Keratinocyte (primary cell): ENCODE measurements around the gene ADAMTSL4. TPM values are rescaled to one million over a fixed set of nuclear protein-coding genes. Genes with fewer than 3 reads are reported as not detected.

ENCODE experiments used
- DNase-seq: peaks from one replicate; pipeline ENCODE4 v3.0.0-alpha.2; 2011; ENCODE audit warnings: low read depth, missing footprints, low spot score
- FAIRE-seq: peaks from 2 replicates; lab custom pipeline; 2011; peaks lifted over from hg19 to GRCh38; lab: Jason Lieb, UNC
- H2AFZ ChIP-seq: 2 replicates; pipeline ENCODE4 v1.6.0; 2012; ENCODE audit warnings: low read length, control low read depth, inconsistent platforms; ENCODE audit not compliant: control insufficient read depth
- H3K27ac ChIP-seq: 2 replicates; pipeline ENCODE4 v1.5.1; 2011; ENCODE audit warnings: low read length; ENCODE audit not compliant: control insufficient read depth, insufficient read depth
- H3K27me3 ChIP-seq: 3 replicates; pipeline ENCODE4 v1.6.0; 2011; ENCODE audit warnings: low read length; ENCODE audit not compliant: control insufficient read depth, insufficient read depth; ENCODE audit errors: extremely low read depth
- H3K36me3 ChIP-seq, 2 experiments: 2 replicates in 1 of 2; 3 replicates in 1 of 2; pipeline ENCODE4 v1.5.1; 2011; ENCODE audit warnings: low read length in 2 of 2, mild to moderate bottlenecking in 1 of 2; ENCODE audit not compliant: control insufficient read depth in 2 of 2, insufficient read depth in 2 of 2; ENCODE audit errors: extremely low read depth in 1 of 2
- H3K4me1 ChIP-seq: 3 replicates; pipeline ENCODE4 v1.5.1; 2011; ENCODE audit warnings: low read length; ENCODE audit not compliant: control insufficient read depth, insufficient read depth; ENCODE audit errors: extremely low read depth
- H3K4me2 ChIP-seq: 3 replicates; pipeline ENCODE4 v1.6.0; 2011; ENCODE audit warnings: low read depth, low read length; ENCODE audit not compliant: control insufficient read depth, insufficient read depth; ENCODE audit errors: extremely low read depth
- H3K4me3 ChIP-seq, 3 experiments: fragments of 200-600 bp in 1 of 3; sonication (generic) in 1 of 3; 2 replicates in 2 of 3; 3 replicates in 1 of 3; pipeline ENCODE4 v1.5.1; 2011 to 2016; ENCODE audit warnings: low read length in 3 of 3, mild to moderate bottlenecking in 3 of 3, control low read depth in 2 of 3, inconsistent platforms in 1 of 3, low read depth in 1 of 3, mixed read lengths in 1 of 3, mixed run types in 1 of 3, moderate library complexity in 1 of 3; ENCODE audit not compliant: control insufficient read depth in 2 of 3, insufficient read depth in 2 of 3; ENCODE audit errors: extremely low read depth in 1 of 3
- H3K79me2 ChIP-seq: 2 replicates; pipeline ENCODE4 v1.6.0; 2012; ENCODE audit warnings: low read length; ENCODE audit not compliant: control insufficient read depth, insufficient read depth
- H3K9ac ChIP-seq: 3 replicates; pipeline ENCODE4 v1.6.0; 2011; ENCODE audit warnings: low read length; ENCODE audit not compliant: control insufficient read depth, insufficient read depth; ENCODE audit errors: extremely low read depth
- H3K9me1 ChIP-seq: 3 replicates; pipeline ENCODE4 v1.6.0; 2011; ENCODE audit warnings: low read length; ENCODE audit not compliant: control insufficient read depth, insufficient read depth; ENCODE audit errors: extremely low read depth
- H3K9me3 ChIP-seq: 2 replicates; pipeline ENCODE4 v1.5.1; 2012; ENCODE audit warnings: low read depth, low read length; ENCODE audit not compliant: control insufficient read depth
- H4K20me1 ChIP-seq: 3 replicates; pipeline ENCODE4 v1.6.0; 2011; ENCODE audit warnings: low read length; ENCODE audit not compliant: control insufficient read depth, insufficient read depth; ENCODE audit errors: extremely low read depth
- EZH2 ChIP-seq: IDR thresholded peaks from one replicate; pipeline ENCODE4 v1.6.1; 2012; ENCODE audit warnings: inconsistent platforms, mild to moderate bottlenecking, low read length, moderate library complexity
- dilution Hi-C: fragments of 300-500 bp; cut with MboI; formaldehyde crosslinking; loops from one replicate; pipeline ENCODE4 v1.7.0; 2020; ENCODE audit warnings: low sequenced_read_pairs; ENCODE audit not compliant: extremely low pct_ligation_motif_present
- polyA plus RNA-seq, 5 experiments: library from polyadenylated mRNA; depleted of rRNA in 3 of 5; stranded (reverse) in 3 of 5; stranded (forward) in 1 of 5; unstranded in 1 of 5; fragments of >200 nt; gene quantifications; 1 replicate in 1 of 5; 2 replicates in 3 of 5; 3 replicates in 1 of 5; pipeline versions ENCODE4 v1.2.1 to v1.2.3, GENCODE V29; 2011 to 2012; ENCODE audit warnings: missing spikeins in 2 of 5, low read depth in 1 of 5, low replicate concordance in 1 of 5
- TF ChIP-seq, protein P1 (sequence below), 3 experiments: IDR thresholded peaks in 1 of 3; conservative IDR thresholded peaks in 1 of 3; optimal IDR thresholded peaks in 1 of 3; 2 replicates in 2 of 3; 3 replicates in 1 of 3; pipeline versions ENCODE3 to v1.5.1; 2011; ENCODE audit warnings: low read length in 3 of 3, mild to moderate bottlenecking in 3 of 3, moderate library complexity in 2 of 3, control low read depth in 1 of 3, inconsistent platforms in 1 of 3; ENCODE audit not compliant: insufficient read depth in 2 of 3; ENCODE audit errors: extremely low read depth in 1 of 3

Gene ADAMTSL4
- polyA plus RNA-seq, 1 donor (not counting 4 experiments of a cell fraction or from before 2014, with no cell fraction given) = 7.0 TPM

DNA sequence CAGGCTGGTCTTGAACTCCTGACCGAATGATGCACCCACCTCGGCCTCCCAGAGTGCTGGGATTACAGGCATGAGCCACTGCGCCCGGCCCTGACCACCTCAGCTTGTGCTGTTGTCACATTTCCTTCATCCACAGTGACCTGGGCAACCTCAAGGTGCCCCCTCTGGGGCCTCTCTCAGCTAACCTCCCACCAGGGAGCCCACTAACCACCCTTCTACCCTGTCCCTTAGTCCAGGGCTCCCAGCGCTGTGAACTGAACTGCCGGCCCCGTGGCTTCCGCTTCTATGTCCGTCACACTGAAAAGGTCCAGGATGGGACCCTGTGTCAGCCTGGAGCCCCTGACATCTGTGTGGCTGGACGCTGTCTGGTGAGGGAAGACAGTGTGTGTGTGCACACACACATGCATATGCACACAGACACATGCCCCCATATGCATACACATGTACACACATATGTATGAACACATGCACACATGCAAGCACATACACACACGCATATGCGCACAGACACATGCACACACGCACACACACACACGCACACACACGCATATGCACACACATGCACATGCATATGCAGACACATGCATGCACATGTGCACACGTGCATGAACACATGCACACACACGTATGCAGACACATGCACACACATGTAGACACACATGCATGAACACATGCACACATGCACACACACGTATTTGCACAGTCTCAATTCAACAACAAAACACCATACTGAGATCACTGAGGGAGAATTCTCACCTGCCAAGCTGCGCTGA, 6.2 kb downstream of the ADAMTSL4 start:
- H3K9me3 ChIP-seq = no peaks in the 10 kb centered on the region
- peaks cover 3% of the 10 kb centered on the region for H3K9me1 ChIP-seq
- H4K20me1 ChIP-seq = no peaks in the 10 kb centered on the region
- no peaks in the 10 kb centered on the region for H3K27me3 ChIP-seq
- no peak overlapping the region for H3K27ac ChIP-seq
- H3K36me3 ChIP-seq = peaks cover 0 to 4% of the 10 kb centered on the region in 2 experiments
- DNase-seq (no peak), FAIRE-seq (no peak)
- H3K9ac ChIP-seq = no peak overlapping the region
- H2AFZ ChIP-seq = no peak overlapping the region
- TF ChIP-seq, protein P1, sequence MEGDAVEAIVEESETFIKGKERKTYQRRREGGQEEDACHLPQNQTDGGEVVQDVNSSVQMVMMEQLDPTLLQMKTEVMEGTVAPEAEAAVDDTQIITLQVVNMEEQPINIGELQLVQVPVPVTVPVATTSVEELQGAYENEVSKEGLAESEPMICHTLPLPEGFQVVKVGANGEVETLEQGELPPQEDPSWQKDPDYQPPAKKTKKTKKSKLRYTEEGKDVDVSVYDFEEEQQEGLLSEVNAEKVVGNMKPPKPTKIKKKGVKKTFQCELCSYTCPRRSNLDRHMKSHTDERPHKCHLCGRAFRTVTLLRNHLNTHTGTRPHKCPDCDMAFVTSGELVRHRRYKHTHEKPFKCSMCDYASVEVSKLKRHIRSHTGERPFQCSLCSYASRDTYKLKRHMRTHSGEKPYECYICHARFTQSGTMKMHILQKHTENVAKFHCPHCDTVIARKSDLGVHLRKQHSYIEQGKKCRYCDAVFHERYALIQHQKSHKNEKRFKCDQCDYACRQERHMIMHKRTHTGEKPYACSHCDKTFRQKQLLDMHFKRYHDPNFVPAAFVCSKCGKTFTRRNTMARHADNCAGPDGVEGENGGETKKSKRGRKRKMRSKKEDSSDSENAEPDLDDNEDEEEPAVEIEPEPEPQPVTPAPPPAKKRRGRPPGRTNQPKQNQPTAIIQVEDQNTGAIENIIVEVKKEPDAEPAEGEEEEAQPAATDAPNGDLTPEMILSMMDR (optimal IDR thresholded peaks at IDR 0.05 in 1 of 3, IDR thresholded peaks at IDR 0.05 in 1 of 3, conservative IDR thresholded peaks at IDR 0.05 in 1 of 3; ENCODE audit: extremely low read depth in 1 of 3, insufficient read depth in 2 of 3, low read length in 3 of 3) = no peak
- TF ChIP-seq EZH2 = no peak
- no peak overlapping the region for H3K4me2 ChIP-seq
- dilution Hi-C loops = no loop called here
- H3K4me3 ChIP-seq = no peak overlapping the region
- peaks cover 15% of the 10 kb centered on the region for H3K4me1 ChIP-seq
- no peaks in the 10 kb centered on the region for H3K79me2 ChIP-seq

GRCh38 chr1:150555971-150556865, 7.0 kb downstream of the ADAMTSL4 start:
- Histone ChIP-seq H4K20me1 (no peaks in the 10 kb centered on the region), H3K36me3 (peaks cover 0 to 4% of the 10 kb centered on the region in 2 experiments), H3K27me3 (no peaks in the 10 kb centered on the region), H3K4me2 (no peak overlapping the region), H2AFZ (no peak overlapping the region), H3K9me1 (peaks cover 3% of the 10 kb centered on the region), H3K4me3 (no peak overlapping the region), H3K9me3 (no peaks in the 10 kb centered on the region), H3K4me1 (peaks cover 20% of the 10 kb centered on the region), H3K27ac (no peak overlapping the region), H3K79me2 (no peaks in the 10 kb centered on the region), H3K9ac (no peak overlapping the region)
- dilution Hi-C loops = no loop called here
- DNase-seq (no peak), FAIRE-seq (no peak)
- no peak for TF ChIP-seq EZH2
- TF ChIP-seq, protein P1 (optimal IDR thresholded peaks at IDR 0.05 in 1 of 3, IDR thresholded peaks at IDR 0.05 in 1 of 3, conservative IDR thresholded peaks at IDR 0.05 in 1 of 3; ENCODE audit: extremely low read depth in 1 of 3, insufficient read depth in 2 of 3, low read length in 3 of 3) = no peak
